GM19328 (cell line): Measurements from ENCODE around the gene CCT3.
"Not testable (repeated sequence)": the region's sequence is repeated elsewhere in the genome, so short reads cannot be mapped to it uniquely, and the experiment has no call there.

Experiments
- ATAC-seq: cut with Tn5 transposase; IDR thresholded peaks from one replicate; pipeline ENCODE4 v1.9.1; 2021; ENCODE audit warnings: mild to moderate bottlenecking, moderate library complexity; ENCODE audit not compliant: unreplicated experiment

Gene CCT3

DNA sequence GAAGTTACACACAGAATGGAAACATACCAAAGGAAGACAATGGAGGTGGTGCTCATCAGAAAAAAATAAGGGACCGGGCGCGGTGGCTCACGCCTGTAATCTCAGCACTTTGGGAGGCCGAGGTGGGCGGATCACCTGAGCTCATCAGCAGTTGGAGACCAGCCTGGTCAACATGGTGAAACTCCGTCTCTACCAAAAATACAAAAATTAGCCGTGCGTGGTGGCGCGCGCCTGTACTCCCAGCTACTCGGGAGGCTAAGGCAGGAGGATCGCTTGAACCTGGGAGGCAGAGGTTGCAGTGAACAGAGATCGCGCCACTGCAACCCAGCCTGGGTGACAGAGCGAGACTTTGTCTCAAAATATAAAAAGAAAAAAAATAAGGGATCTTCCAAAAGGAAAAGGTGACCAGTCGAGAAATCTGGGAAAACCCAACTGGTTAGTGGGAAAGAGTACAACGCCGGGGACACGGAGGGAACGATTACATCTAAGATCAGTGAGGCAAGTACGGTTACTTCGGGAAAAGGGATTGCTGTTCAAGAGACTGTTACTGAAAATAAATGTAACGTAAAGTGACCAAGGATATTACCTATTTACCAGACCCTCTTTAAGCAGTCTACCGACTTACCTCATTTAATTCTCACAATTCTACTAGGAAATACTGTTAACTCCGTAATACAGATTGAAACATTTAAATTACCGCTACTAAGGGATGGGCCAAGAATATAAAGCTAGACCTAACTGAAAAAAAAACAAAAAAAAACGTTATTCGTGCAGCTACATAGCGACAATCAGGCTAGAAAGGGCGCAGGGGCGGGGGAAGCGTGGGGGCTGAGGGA is 822 bp downstream of the CCT3 start:
- ATAC-seq = no peak

- no peak for ATAC-seq
Observed at GRCh38 chr1:156336242-156336641, 1.9 kb downstream of the CCT3 start.

GRCh38 chr1:156323179-156323578 is 14.9 kb downstream of the CCT3 start:
- ATAC-seq = not testable (repeated sequence)

GRCh38 chr1:156320560-156320959 is 17.5 kb downstream of the CCT3 start:
- no peak for ATAC-seq

DNA sequence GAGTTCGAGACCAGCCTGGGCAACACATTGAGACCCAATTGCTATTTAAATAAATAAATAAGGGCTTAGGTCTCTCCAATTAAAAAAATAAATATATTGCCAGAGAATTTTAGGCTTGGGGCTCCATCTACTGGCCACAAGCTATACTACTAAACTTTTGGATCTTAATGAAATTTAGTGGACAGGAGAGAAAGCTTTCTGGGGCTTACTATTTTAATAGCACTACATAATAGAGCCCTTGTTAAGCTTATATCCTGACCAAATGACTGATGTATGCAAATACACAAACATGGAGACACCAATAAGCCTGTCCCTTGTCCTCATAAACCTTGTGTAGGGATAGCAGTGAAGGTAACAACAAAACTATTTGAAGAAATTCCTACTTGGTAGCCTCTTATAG is 18.4 kb downstream of the CCT3 start:
- ATAC-seq = no peak

GRCh38 chr1:156316909-156317308 is 21.2 kb downstream of the CCT3 start:
- ATAC-seq = no peak

DNA sequence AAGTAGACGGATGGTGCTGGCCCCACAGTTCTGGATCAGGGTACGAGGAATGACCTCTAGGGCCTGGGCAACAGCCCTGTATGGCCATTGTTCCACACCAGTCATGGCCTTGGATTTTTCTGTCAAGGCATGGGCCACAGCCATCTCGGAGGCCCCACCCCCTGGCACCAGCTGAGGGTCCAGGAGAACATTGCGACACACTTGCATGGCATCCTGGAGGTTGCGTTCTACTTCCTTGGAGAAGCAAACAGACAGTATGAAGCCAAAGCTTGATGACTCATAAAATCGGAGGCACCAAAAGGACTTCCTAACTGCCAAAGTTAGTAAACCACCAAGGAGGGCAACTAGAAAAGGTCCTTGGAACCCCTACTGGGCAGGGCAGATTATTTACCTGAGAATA is 27.1 kb downstream of the CCT3 start:
- ATAC-seq = no peak

DNA sequence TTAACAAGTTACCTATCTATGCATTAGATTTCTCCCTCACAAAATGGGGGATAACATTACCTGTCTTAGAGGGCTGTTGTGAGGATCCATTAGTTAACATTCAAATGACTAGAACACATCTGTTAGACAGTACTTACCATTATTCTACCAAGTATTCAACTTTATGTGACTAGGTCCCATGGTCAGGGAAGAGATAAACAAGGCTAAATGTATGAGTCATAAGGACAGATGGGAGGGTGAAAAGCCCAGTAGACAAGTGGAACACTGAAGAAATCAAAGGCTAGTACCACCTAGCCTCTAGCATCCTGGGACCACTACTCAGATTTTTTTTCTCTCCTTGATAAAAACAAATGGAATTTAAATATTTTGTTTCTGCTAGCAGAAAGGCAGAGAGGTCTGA is 30.0 kb downstream of the CCT3 start:
- ATAC-seq = no peak

DNA sequence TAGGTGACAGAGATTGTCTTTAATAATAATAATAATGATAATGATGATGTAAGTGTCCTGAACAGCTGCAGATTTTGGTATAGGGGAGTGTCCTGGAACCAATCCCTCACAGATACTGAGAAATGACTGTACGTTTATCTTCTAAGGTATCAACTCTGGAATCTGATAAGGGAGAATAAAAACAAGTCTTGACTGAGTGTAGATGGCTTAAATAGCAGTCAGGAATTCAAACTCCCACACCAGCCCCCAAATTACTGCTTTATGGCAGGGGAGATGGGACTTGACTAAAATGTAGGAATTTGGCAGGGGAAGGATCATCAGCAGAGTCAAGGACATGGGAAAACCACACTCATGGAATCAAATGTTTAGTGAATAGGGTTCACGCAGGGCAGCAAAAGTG is 32.9 kb downstream of the CCT3 start:
- no peak for ATAC-seq

- ATAC-seq = no peak
Observed at GRCh38 chr1:156303241-156303640, 34.9 kb downstream of the CCT3 start.

DNA sequence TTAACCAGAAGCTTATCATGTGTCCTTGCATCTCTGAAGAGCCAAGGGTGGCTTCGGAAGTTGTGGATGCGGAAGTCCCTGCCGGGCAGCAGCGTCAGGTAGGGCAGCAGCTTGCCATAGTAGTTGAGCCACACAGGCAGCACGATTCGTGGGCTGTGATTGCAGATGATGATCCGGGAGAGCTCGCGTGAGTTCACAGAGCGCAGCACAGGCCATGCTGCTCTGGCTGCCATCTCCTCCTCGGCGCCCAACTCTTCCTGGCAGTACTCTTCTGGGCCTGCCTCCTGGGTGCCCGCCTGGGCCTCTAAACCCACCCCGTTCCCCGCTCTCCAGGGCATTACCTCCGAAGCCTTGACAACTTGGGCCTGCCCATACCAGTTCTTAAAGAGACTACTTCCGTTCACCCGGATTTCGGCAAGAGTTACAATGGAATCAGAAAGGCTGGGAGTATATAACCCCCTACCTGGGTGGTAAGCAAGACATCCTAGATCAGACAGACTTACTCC is 39.2 kb downstream of the CCT3 start, which contains the start of gene VHLL:
TSS of gene VHLL (minus strand) at position 456 of the 506 bp plus-strand sequence. CDS start at position 338, 118 bp downstream.
- ATAC-seq = no peak

DNA sequence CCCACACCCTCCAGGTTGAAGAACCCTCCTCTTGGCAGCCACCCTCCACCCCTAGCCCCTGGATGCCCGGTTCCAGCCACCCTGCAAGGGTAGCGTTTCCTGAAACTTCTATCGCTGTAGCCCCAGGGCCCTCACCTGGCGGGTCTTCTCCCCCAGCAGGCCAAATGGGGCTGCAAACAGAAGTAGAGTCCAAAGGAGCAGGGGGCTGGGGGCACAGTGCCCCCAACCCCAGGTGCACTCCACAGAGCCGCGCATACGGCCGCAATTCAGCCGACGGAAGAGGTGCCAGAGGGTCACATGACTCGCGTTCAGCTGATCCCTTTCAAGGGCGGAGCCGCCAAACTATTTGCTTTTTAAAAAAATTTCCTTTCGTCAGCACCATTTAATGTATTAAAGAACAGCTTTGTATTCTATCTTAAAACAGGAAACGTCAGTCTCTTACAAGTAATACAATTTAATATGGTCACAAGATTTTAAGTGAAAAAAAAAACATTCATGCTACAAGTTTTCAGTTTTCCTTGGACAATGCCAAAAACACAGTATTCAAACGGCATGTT is 42.6 kb downstream of the CCT3 start, which contains the start of gene GLMP:
TSS of gene GLMP (minus strand) at position 289 of the 557 bp plus-strand sequence. CDS start at position 255, 34 bp downstream.
- ATAC-seq = no peak

DNA sequence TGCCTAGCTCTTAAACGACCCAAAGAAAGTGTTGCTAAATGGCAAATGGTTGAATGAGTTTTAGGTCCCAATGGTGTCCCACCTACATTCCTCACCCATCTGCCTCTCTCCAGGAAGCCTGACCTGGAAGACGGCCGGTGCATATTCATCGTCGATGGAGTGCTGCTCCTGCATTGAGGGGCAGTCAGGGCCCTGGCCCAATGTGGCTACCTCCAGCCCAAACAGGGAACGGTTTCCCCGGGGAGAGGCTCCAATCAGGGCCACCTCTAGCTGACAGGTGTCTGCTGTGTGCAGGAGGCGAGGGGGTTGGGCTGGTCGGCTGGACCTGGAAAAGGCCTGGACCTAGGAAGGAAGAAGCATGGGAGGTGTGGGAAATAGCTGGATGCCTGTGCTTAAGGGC is 44.2 kb downstream of the CCT3 start:
- no peak for ATAC-seq

DNA sequence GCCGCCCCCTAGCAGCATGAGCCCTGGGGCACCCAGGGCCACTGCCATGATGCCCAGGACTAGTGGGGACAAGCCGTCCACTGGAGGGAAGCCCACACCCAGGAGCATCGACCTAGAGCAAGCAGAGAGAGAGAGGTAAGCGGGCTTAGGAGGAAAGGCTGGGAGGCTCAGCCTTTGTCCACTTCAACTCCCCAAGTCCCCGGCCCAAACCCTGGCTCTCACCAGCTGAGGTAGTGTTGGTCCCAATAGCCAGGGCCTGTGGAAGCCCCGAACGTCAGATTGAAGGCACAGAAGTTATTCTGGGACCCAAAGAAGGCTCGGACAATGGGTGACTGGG is 45.0 kb downstream of the CCT3 start:
- no peak for ATAC-seq

GRCh38 chr1:156291226-156292061 is 46.6 kb downstream of the CCT3 start:
- ATAC-seq = no peak

GRCh38 chr1:156289857-156290256 is 48.2 kb downstream of the CCT3 start:
- ATAC-seq = no peak

DNA sequence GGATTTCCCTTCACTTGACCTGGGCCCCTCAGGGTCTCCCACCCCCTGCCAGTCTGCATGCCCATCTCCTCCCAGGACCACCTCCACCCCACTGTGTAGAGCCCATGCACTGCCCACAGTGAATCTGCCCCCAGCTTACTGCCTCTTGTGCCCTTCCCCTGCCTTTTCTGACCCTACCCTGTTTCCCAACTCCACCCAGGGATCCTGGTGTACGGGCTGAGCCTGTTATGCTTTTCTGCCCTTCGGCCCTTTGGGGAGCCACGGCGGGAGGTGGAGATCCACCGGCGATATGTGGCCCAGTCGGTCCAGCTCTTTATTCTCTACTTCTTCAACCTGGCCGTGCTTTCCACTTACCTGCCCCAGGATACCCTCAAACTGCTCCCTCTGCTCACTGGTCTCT is 52.0 kb downstream of the CCT3 start:
- no peak for ATAC-seq

- no peak for ATAC-seq
Observed at GRCh38 chr1:156285437-156285836, 52.7 kb downstream of the CCT3 start.

GRCh38 chr1:156284757-156285156 is 53.3 kb downstream of the CCT3 start:
- no peak for ATAC-seq

GRCh38 chr1:156284112-156284511 is 54.0 kb downstream of the CCT3 start, which contains the start of gene TMEM79:
Gene TMEM79, plus strand, starts transcription at chr1:156284325. Its CDS starts 902 bp downstream, at chr1:156285227.
- ATAC-seq = no peak

GRCh38 chr1:156283521-156283920 is 54.6 kb downstream of the CCT3 start:
- ATAC-seq = no peak
